T-helper 2 cell treated with Interferon-gamma antibody and Interleukin-4, amounts not matched to agents 5 μg/mL and 100 μg/mL, for 36 hours (primary cell): ENCODE results near the gene PFKFB3.

Experiments
- DNase-seq: peaks from one replicate; pipeline ENCODE4 v3.0.0; 2021; ENCODE audit warnings: low spot score
- H3K27ac Mint-ChIP-seq: one replicate; pipeline ENCODE4 v1.8.0; 2021; ENCODE audit warnings: mild to moderate bottlenecking, mixed read lengths
- H3K27me3 Mint-ChIP-seq: one replicate; pipeline ENCODE4 v1.8.0; 2021; ENCODE audit warnings: low read depth, mixed read lengths
- H3K36me3 Mint-ChIP-seq: one replicate; pipeline ENCODE4 v1.8.0; 2021; ENCODE audit warnings: low read depth, mixed read lengths
- H3K4me1 Mint-ChIP-seq: one replicate; pipeline ENCODE4 v1.8.0; 2021; ENCODE audit warnings: low read depth, mixed read lengths
- H3K4me3 Mint-ChIP-seq: one replicate; pipeline ENCODE4 v1.8.0; 2022; ENCODE audit warnings: mild to moderate bottlenecking, moderate library complexity, mixed read lengths
- H3K9me3 Mint-ChIP-seq: one replicate; pipeline ENCODE4 v1.8.0; 2021; ENCODE audit warnings: mixed read lengths

The PFKFB3 gene

DNA sequence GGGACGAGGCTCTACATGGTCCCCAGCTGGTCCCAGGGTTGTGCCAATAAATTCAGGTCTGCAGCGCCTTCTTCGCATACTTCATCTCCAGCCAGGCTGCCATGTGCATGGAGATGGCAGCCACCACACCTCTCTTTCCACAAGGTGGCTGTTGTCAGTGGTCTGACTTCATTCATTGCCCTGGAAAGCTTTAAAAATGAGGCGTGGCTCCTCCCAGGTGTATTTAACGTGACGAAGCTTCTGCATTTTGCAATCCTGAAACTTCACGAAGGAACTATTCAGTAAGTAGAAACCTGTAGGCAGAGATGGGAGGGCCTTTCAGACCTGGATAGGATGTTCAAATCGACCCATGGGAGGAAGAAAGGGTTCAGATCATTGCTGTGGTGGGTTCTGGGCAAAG, 53.7 kb downstream of the PFKFB3 start:
- Mint-ChIP-seq H3K9me3 (peaks cover 23% of the 10 kb centered on the region), H3K4me1 (peaks cover 2% of the 10 kb centered on the region), H3K36me3 (peaks cover 28% of the 10 kb centered on the region), H3K27me3 (no peaks in the 10 kb centered on the region), H3K4me3 (no peak overlapping the region), H3K27ac (no peak overlapping the region)
- no peak for DNase-seq

DNA sequence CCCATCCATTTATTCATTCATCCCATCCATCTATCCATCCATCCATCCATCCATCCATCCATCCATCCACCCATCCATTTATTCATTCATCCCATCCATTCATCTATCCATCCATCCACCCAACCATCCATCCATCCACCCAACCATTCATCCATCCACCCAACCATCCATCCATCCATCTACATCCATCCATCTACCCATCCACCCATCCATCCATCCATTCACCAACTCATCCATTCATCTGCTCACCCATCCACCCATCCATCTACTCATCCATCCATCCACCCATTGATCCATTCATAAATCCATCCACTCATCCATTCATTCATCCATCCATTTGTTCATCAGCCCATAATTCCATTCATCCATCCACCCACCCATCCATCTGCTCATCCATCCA, 56.4 kb downstream of the PFKFB3 start:
- Mint-ChIP-seq H3K27ac (no peak overlapping the region), H3K4me3 (no peak overlapping the region), H3K4me1 (peaks cover 2% of the 10 kb centered on the region), H3K36me3 (peaks cover 30% of the 10 kb centered on the region), H3K9me3 (peaks cover 26% of the 10 kb centered on the region), H3K27me3 (no peaks in the 10 kb centered on the region)
- DNase-seq, result no peak

DNA sequence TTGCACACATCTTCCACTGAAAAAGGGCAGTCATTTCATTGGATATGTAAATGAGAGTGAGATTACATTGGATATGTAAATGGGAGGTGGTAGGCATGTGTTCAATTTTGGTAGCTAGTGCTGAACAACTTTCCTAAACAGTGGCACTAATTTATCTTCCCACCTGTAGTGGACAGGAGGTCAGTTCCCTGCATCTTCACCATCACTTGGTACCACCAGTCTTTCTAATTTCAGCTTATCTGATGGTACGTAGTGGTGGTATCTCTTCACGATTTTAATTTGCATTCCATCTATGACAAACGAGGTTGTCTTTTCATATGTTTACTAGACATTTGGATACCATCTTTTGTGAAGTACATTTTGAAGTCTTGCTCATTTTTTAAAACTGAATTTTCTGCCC, 58.1 kb downstream of the PFKFB3 start:
- Mint-ChIP-seq H3K27ac (no peak overlapping the region), H3K4me3 (no peak overlapping the region), H3K9me3 (peaks cover 26% of the 10 kb centered on the region), H3K27me3 (no peaks in the 10 kb centered on the region), H3K4me1 (peaks cover 4% of the 10 kb centered on the region), H3K36me3 (peaks cover 28% of the 10 kb centered on the region)
- no peak for DNase-seq

DNA sequence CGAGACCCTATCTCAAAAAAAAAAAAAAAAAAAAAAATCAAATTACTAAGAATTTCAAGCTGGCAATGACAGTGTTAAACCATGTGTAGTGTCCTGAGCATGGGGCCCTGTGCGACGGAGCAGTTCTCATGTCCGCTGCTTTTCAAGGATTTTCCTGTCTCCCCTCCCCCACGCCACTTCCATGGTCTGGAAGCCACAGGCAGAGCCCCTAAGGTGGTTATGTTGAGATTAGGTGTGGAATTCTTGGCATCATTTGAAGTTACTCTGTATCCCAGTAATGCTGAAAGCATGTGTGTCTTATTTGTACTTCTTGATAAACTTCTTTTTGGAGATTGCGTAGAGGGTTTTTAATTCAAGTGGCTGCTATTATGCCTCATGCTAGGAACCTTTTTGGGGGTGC, 65.2 kb downstream of the PFKFB3 start:
- no peak for DNase-seq
- Mint-ChIP-seq H3K4me1 (peaks cover 49% of the 10 kb centered on the region), H3K9me3 (no peaks in the 10 kb centered on the region), H3K36me3 (peaks cover 8% of the 10 kb centered on the region), H3K27me3 (no peaks in the 10 kb centered on the region), H3K27ac (peak overlapping the region; percentile 82), H3K4me3 (peak overlapping the region; percentile 54)

GRCh38 chr10:6269432-6269831, 66.7 kb downstream of the PFKFB3 start:
- Mint-ChIP-seq H3K4me1 (peaks cover 49% of the 10 kb centered on the region), H3K27ac (peak overlapping the region; percentile 94), H3K4me3 (peak overlapping the region; percentile 62), H3K36me3 (peaks cover 5% of the 10 kb centered on the region), H3K27me3 (no peaks in the 10 kb centered on the region), H3K9me3 (no peaks in the 10 kb centered on the region)
- DNase-seq, result no peak

GRCh38 chr10:6269953-6270867, 67.5 kb downstream of the PFKFB3 start:
- no peaks in the 10 kb centered on the region for H3K27me3 Mint-ChIP-seq
- H3K9me3 Mint-ChIP-seq, result no peaks in the 10 kb centered on the region
- peak overlapping the region; percentile 94 for H3K27ac Mint-ChIP-seq
- DNase-seq, result peak; percentile 87
- H3K4me3 Mint-ChIP-seq, result peak overlapping the region; percentile 62
- H3K4me1 Mint-ChIP-seq, result peaks cover 51% of the 10 kb centered on the region
- peaks cover 8% of the 10 kb centered on the region for H3K36me3 Mint-ChIP-seq

- Mint-ChIP-seq H3K27ac (peak overlapping the region; percentile 94), H3K4me1 (peaks cover 58% of the 10 kb centered on the region), H3K36me3 (peaks cover 8% of the 10 kb centered on the region), H3K27me3 (no peaks in the 10 kb centered on the region), H3K4me3 (peak overlapping the region; percentile 62), H3K9me3 (no peaks in the 10 kb centered on the region)
- DNase-seq, result no peak
These were observed 68.2 kb downstream of the PFKFB3 start for GRCh38 chr10:6270951-6271350.

GRCh38 chr10:6271663-6272062, 68.9 kb downstream of the PFKFB3 start:
- Mint-ChIP-seq H3K27me3 (no peaks in the 10 kb centered on the region), H3K36me3 (peaks cover 8% of the 10 kb centered on the region), H3K9me3 (no peaks in the 10 kb centered on the region), H3K27ac (peak overlapping the region; percentile 94), H3K4me1 (peaks cover 59% of the 10 kb centered on the region), H3K4me3 (peak overlapping the region; percentile 62)
- DNase-seq, result no peak

GRCh38 chr10:6272126-6272525, 69.4 kb downstream of the PFKFB3 start:
- DNase-seq, result no peak
- Mint-ChIP-seq H3K9me3 (no peaks in the 10 kb centered on the region), H3K4me3 (no peak overlapping the region), H3K27me3 (no peaks in the 10 kb centered on the region), H3K36me3 (peaks cover 12% of the 10 kb centered on the region), H3K27ac (peak overlapping the region; percentile 94), H3K4me1 (peaks cover 59% of the 10 kb centered on the region)

- H3K36me3 Mint-ChIP-seq, result peaks cover 17% of the 10 kb centered on the region
- H3K9me3 Mint-ChIP-seq, result no peaks in the 10 kb centered on the region
- no peaks in the 10 kb centered on the region for H3K27me3 Mint-ChIP-seq
- DNase-seq, result no peak
- H3K27ac Mint-ChIP-seq, result no peak overlapping the region
- peaks cover 54% of the 10 kb centered on the region for H3K4me1 Mint-ChIP-seq
- no peak overlapping the region for H3K4me3 Mint-ChIP-seq
These were observed 70.6 kb downstream of the PFKFB3 start for GRCh38 chr10:6273351-6273750.

- no peaks in the 10 kb centered on the region for H3K9me3 Mint-ChIP-seq
- peaks cover 17% of the 10 kb centered on the region for H3K36me3 Mint-ChIP-seq
- H3K27me3 Mint-ChIP-seq, result no peaks in the 10 kb centered on the region
- DNase-seq, result no peak
- H3K27ac Mint-ChIP-seq, result peak overlapping the region; percentile 36
- peaks cover 53% of the 10 kb centered on the region for H3K4me1 Mint-ChIP-seq
- H3K4me3 Mint-ChIP-seq, result no peak overlapping the region
These were observed 71.3 kb downstream of the PFKFB3 start for GRCh38 chr10:6274040-6274439.

- no peak for DNase-seq
- Mint-ChIP-seq H3K9me3 (no peaks in the 10 kb centered on the region), H3K27ac (peak overlapping the region; percentile 36), H3K4me1 (peaks cover 52% of the 10 kb centered on the region), H3K4me3 (no peak overlapping the region), H3K27me3 (no peaks in the 10 kb centered on the region), H3K36me3 (peaks cover 14% of the 10 kb centered on the region)
These were observed 71.8 kb downstream of the PFKFB3 start for GRCh38 chr10:6274484-6274883.

- no peaks in the 10 kb centered on the region for H3K9me3 Mint-ChIP-seq
- DNase-seq, result peak; percentile 94
- H3K36me3 Mint-ChIP-seq, result peaks cover 11% of the 10 kb centered on the region
- peak overlapping the region; percentile 93 for H3K27ac Mint-ChIP-seq
- H3K4me1 Mint-ChIP-seq, result peaks cover 51% of the 10 kb centered on the region
- peak overlapping the region; percentile 61 for H3K4me3 Mint-ChIP-seq
- no peaks in the 10 kb centered on the region for H3K27me3 Mint-ChIP-seq
These were observed 72.6 kb downstream of the PFKFB3 start for GRCh38 chr10:6275022-6275997.

GRCh38 chr10:6276356-6276755, 73.6 kb downstream of the PFKFB3 start:
- H3K4me1 Mint-ChIP-seq, result peaks cover 48% of the 10 kb centered on the region
- DNase-seq, result no peak
- no peaks in the 10 kb centered on the region for H3K27me3 Mint-ChIP-seq
- H3K9me3 Mint-ChIP-seq, result no peaks in the 10 kb centered on the region
- no peak overlapping the region for H3K27ac Mint-ChIP-seq
- H3K4me3 Mint-ChIP-seq, result no peak overlapping the region
- peaks cover 11% of the 10 kb centered on the region for H3K36me3 Mint-ChIP-seq
